HepG2 (cell line): ENCODE results near the gene XXYLT1. TPM values are rescaled to one million over a fixed set of nuclear protein-coding genes. Genes with fewer than 3 reads are reported as not detected.

Experiments used
- ATAC-seq: fragments of 200-7000 bp; cut with Tn5 transposase; 3 replicates; pipeline ENCODE4 v1.9.1; 2020; ENCODE audit warnings: mild to moderate bottlenecking, moderate library complexity
- BruUV-seq: library from RNA; stranded (reverse); fragments of 400-500 nt; replicated peaks from 2 replicates; lab custom pipeline; 2021; lab: Mats Ljungman, UMichigan
- CTCF ChIA-PET: fragments of 300-600 bp; formaldehyde crosslinking; extraction: SDS; loops from one replicate; lab custom pipeline; 2021; ENCODE audit warnings: low total read pairs, inconsistent platforms, low intra/inter-chr PET ratio; lab: Yijun Ruan, JAX
- POLR2A ChIA-PET: fragments of 350-600 bp; sonication (Branson Sonifier 250); formaldehyde crosslinking; loops from one replicate; lab custom pipeline; 2020; ENCODE audit warnings: antibody characterized with exemption, inconsistent platforms; lab: Yijun Ruan, JAX
- DNase-seq: peaks from one replicate; pipeline ENCODE4 v3.0.0-alpha.2; 2015; ENCODE audit warnings: low spot score
- FAIRE-seq: peaks from 3 replicates; lab custom pipeline; 2011; peaks lifted over from hg19 to GRCh38; lab: Jason Lieb, UNC
- H2AFZ ChIP-seq: one replicate; pipeline ENCODE4 v1.6.1; 2011; ENCODE audit warnings: low read length, inconsistent platforms
- H3K27ac ChIP-seq: fragments of 300-600 bp; 3 replicates; pipeline ENCODE4 v1.8.0; 2011; ENCODE audit warnings: mixed run types, mild to moderate bottlenecking, mixed read lengths, low read length, inconsistent platforms; ENCODE audit not compliant: insufficient read depth; ENCODE audit errors: extremely low read length
- H3K27me3 ChIP-seq, 2 experiments: fragments of 200-600 bp in 1 of 2; 2 replicates in 1 of 2; 3 replicates in 1 of 2; pipeline versions ENCODE4 v1.6.0 to v1.8.0; 2011; ENCODE audit warnings: low read length in 2 of 2, mild to moderate bottlenecking in 2 of 2, moderate library complexity in 2 of 2, inconsistent platforms in 1 of 2; ENCODE audit not compliant: insufficient read depth in 2 of 2, control insufficient read depth in 1 of 2
- H3K36me3 ChIP-seq, 2 experiments: fragments of 200-600 bp in 1 of 2; replicated peaks in 1 of 2; 2 replicates in 1 of 2; 3 replicates in 1 of 2; pipeline versions ENCODE4 v1.5.1 to v1.8.0; 2011; ENCODE audit warnings: low read length in 2 of 2, inconsistent platforms in 1 of 2; ENCODE audit not compliant: insufficient read depth in 2 of 2, control insufficient read depth in 1 of 2
- H3K4me1 ChIP-seq: 2 replicates; pipeline ENCODE4 v1.5.1; 2012; ENCODE audit warnings: low read length, inconsistent platforms; ENCODE audit not compliant: insufficient read depth
- H3K4me2 ChIP-seq: 2 replicates; pipeline ENCODE4 v1.6.0; 2011; ENCODE audit warnings: low read depth, low read length, inconsistent platforms
- H3K4me3 ChIP-seq, 3 experiments: fragments of 200-600 bp in 1 of 3; sonication (generic), shearing (Covaris generic) in 1 of 3; replicated peaks in 1 of 3; 2 replicates each; pipeline ENCODE4 v1.5.1; 2011 to 2016; ENCODE audit warnings: low read length in 3 of 3, inconsistent platforms in 2 of 3, low read depth in 2 of 3, mild to moderate bottlenecking in 2 of 3, control low read depth in 1 of 3, mixed read lengths in 1 of 3; ENCODE audit not compliant: insufficient read depth in 1 of 3
- H3K79me2 ChIP-seq: one replicate; pipeline ENCODE4 v1.6.1; 2011; ENCODE audit warnings: low read length, inconsistent platforms; ENCODE audit not compliant: insufficient read depth
- H3K9ac ChIP-seq: 2 replicates; pipeline ENCODE4 v1.6.0; 2011; ENCODE audit warnings: mild to moderate bottlenecking, low read depth, low read length, inconsistent platforms; ENCODE audit not compliant: insufficient read depth
- H3K9me3 ChIP-seq: 2 replicates; pipeline ENCODE4 v1.5.1; 2012; ENCODE audit warnings: mild to moderate bottlenecking, low read length
- H4K20me1 ChIP-seq: 2 replicates; pipeline ENCODE4 v1.6.0; 2011; ENCODE audit warnings: inconsistent platforms, mild to moderate bottlenecking, low read length, moderate library complexity; ENCODE audit not compliant: insufficient read depth
- HOXA5 ChIP-seq: sonication (generic); formaldehyde crosslinking; IDR thresholded peaks from 2 replicates; pipeline ENCODE4 v1.4.0; 2020; ENCODE audit warnings: missing genetic modification reagents
- KDM6A ChIP-seq: IDR thresholded peaks from 2 replicates; pipeline ENCODE4 v1.6.1; 2016; ENCODE audit warnings: low read depth
- MIER2 ChIP-seq: IDR thresholded peaks from 2 replicates; pipeline ENCODE4 v1.6.1; 2016; ENCODE audit warnings: missing biosample characterization, missing genetic modification reagents
- MYC ChIP-seq: sonication (generic); formaldehyde crosslinking; IDR thresholded peaks from 2 replicates; pipeline ENCODE4 v1.9.0; 2021; ENCODE audit warnings: missing genetic modification reagents, borderline replicate concordance
- MYNN ChIP-seq: sonication (generic); formaldehyde crosslinking; IDR thresholded peaks from 2 replicates; pipeline ENCODE4 v1.4.0; 2020; ENCODE audit warnings: mild to moderate bottlenecking, low read depth, missing genetic modification reagents
- PAF1 ChIP-seq: IDR thresholded peaks from 2 replicates; pipeline ENCODE4 v1.6.1; 2016; ENCODE audit warnings: missing genetic modification reagents, missing compliant biosample characterization
- SOX13 ChIP-seq, 3 experiments: fragments of 450-650 bp in 1 of 3; sonication (generic) in 1 of 3; formaldehyde crosslinking in 1 of 3; IDR thresholded peaks in 2 of 3; conservative IDR thresholded peaks in 1 of 3; 2 replicates each; pipeline versions ENCODE4 v1.5.0 to v1.6.1; 2016 to 2020; ENCODE audit warnings: antibody characterized with exemption in 1 of 3, mild to moderate bottlenecking in 1 of 3, missing compliant biosample characterization in 1 of 3, missing genetic modification reagents in 1 of 3, moderate library complexity in 1 of 3
- TBX3 ChIP-seq: fragments of 450-650 bp; IDR thresholded peaks from 2 replicates; pipeline ENCODE4 v1.6.1; 2017; ENCODE audit warnings: antibody characterized with exemption, mild to moderate bottlenecking, inconsistent platforms, borderline replicate concordance
- ZFX ChIP-seq: sonication (generic); formaldehyde crosslinking; IDR thresholded peaks from 2 replicates; pipeline ENCODE4 v1.4.0; 2020; ENCODE audit warnings: mild to moderate bottlenecking, low read depth, missing genetic modification reagents, moderate library complexity
- ZMYM4 ChIP-seq: sonication (generic); formaldehyde crosslinking; IDR thresholded peaks from 2 replicates; pipeline ENCODE4 v1.8.1; 2023; ENCODE audit warnings: mild to moderate bottlenecking, missing genetic modification reagents
- ZNF543 ChIP-seq: sonication (generic); formaldehyde crosslinking; IDR thresholded peaks from 2 replicates; pipeline ENCODE4 v1.4.0; 2020; ENCODE audit warnings: mild to moderate bottlenecking, missing genetic modification reagents
- ZNF629 ChIP-seq: sonication (generic); formaldehyde crosslinking; conservative IDR thresholded peaks from 2 replicates; pipeline ENCODE4 v1.5.0; 2020; ENCODE audit warnings: missing genetic modification reagents
- ZNF713 ChIP-seq: sonication (generic); formaldehyde crosslinking; IDR thresholded peaks from 2 replicates; pipeline ENCODE4 v1.4.0; 2020; ENCODE audit warnings: mild to moderate bottlenecking, missing genetic modification reagents
- ZNF879 ChIP-seq: sonication (generic); formaldehyde crosslinking; IDR thresholded peaks from 2 replicates; pipeline ENCODE4 v1.8.1; 2023; ENCODE audit warnings: missing genetic modification reagents
- ZSCAN29 ChIP-seq: sonication (generic); formaldehyde crosslinking; conservative IDR thresholded peaks from 2 replicates; pipeline ENCODE4 v1.4.0; 2020; ENCODE audit warnings: mild to moderate bottlenecking, missing genetic modification reagents
- WGBS: methylation state at CpG from one replicate; pipeline ENCODE4 v1.1.6; 2017; ENCODE audit warnings: low lambda C conversion rate; 5-methylcytosine and 5-hydroxymethylcytosine counted together
- in situ Hi-C: cut with HindIII; loops from 2 replicates; pipeline ENCODE4 v1.10.0; 2017; ENCODE audit warnings: low pct_unique_long_range_greater_than_20kb; ENCODE audit not compliant: extremely low pct_ligation_motif_present
- intact Hi-C: fragments of 100-400 bp; cut with micrococcal nuclease; formaldehyde crosslinking; loops from one replicate; pipeline ENCODE4 v1.10.0; 2022; ENCODE audit not compliant: unreplicated experiment
- polyA plus RNA-seq, 8 experiments: library from polyadenylated mRNA; depleted of rRNA in 3 of 8; stranded (reverse) in 7 of 8; unstranded in 1 of 8; fragments of >200 nt; fragmentation: Illumina TruSeq in 4 of 8; extraction: Trizol in 4 of 8; gene quantifications; 2 replicates each; pipeline versions ENCODE4 v1.2.1 to v1.2.3, GENCODE V29; 2011 to 2016; ENCODE audit warnings: low read depth in 4 of 8, missing spikeins in 1 of 8, mixed read lengths in 1 of 8; ENCODE audit not compliant: insufficient read depth in 1 of 8
- total RNA-seq, 5 experiments: library from RNA; depleted of rRNA; stranded (reverse); fragments of >200 nt; fragmentation: Illumina TruSeq; extraction: Trizol; gene quantifications; 2 replicates each; pipeline ENCODE4 v1.2.3, GENCODE V29; 2016; ENCODE audit warnings: low read depth in 1 of 5
- TF ChIP-seq, protein P1 (sequence below): sonication (generic); formaldehyde crosslinking; IDR thresholded peaks from 2 replicates; pipeline ENCODE4 v1.4.0; 2020; ENCODE audit warnings: mild to moderate bottlenecking, missing genetic modification reagents
- TF ChIP-seq, protein P2 (sequence below): sonication (generic); formaldehyde crosslinking; IDR thresholded peaks from 2 replicates; pipeline ENCODE4 v1.4.0; 2020; ENCODE audit warnings: missing genetic modification reagents
- TF ChIP-seq, protein P3 (sequence below): conservative IDR thresholded peaks from 2 replicates; pipeline ENCODE4 v1.6.1; 2018; ENCODE audit warnings: missing genetic modification reagents

The XXYLT1 gene
- total and polyA plus RNA-seq, 2 of the 13 experiments (the other 11 are each of a cell fraction or from before 2014, with no cell fraction given) = 17.7 to 19.0 TPM

DNA sequence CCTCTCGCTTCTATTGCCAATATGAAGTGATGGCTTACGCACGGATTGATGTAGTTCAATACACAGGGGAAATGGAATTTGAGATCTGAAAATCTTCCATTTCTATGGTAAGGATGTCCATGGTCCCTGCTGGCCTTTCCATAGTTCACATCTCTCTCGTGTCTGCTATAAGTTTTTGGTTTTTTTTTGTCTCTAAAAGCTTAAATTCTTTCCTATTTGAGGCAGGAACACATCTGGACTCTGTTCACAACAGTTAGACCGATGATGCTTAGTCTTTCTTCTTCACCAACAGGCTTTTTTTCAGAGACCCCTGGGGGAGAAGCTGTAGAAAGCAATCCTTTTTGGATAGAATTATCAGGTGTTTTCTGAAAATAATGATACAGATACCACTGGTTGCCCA lies 108.1 kb downstream of the XXYLT1 start:
- ChIA-PET CTCF (interaction anchor here (1.1 kb wide), 1 partner anchor 97 kb away, joined by 3 read pairs; no protein-coding TSS in a partner anchor), POLR2A (interaction anchor here (0.9 to 1.8 kb wide), 5 partner anchors 8 to 490 kb away, joined by 3 to 5 read pairs (median 4); partner anchors contain the start of gene LSG1)
- Histone ChIP-seq H3K4me2 (peak overlapping the region; percentile 41; the same call in 1 of the 2 replicates), H3K36me3 (no peaks in the 10 kb centered on the region), H3K9ac (no peak overlapping the region), H4K20me1 (no peaks in the 10 kb centered on the region), H3K4me1 (peaks cover 100% of the 10 kb centered on the region), H2AFZ (no peak overlapping the region), H3K27me3 (no peaks in the 10 kb centered on the region), H3K9me3 (no peaks in the 10 kb centered on the region), H3K79me2 (peaks cover 11% of the 10 kb centered on the region), H3K4me3 (no peak overlapping the region), H3K27ac (peak overlapping the region; percentile 100)
- no peak for DNase-seq
- FAIRE-seq = no peak
- no TSS peak for BruUV-seq
- 87% methylated on average over 5 of the region's 5 CpGs for WGBS
- in situ Hi-C loops (no loop called here), intact Hi-C loops (no loop called here)
- no peak for ATAC-seq
- TF ChIP-seq, protein P1, sequence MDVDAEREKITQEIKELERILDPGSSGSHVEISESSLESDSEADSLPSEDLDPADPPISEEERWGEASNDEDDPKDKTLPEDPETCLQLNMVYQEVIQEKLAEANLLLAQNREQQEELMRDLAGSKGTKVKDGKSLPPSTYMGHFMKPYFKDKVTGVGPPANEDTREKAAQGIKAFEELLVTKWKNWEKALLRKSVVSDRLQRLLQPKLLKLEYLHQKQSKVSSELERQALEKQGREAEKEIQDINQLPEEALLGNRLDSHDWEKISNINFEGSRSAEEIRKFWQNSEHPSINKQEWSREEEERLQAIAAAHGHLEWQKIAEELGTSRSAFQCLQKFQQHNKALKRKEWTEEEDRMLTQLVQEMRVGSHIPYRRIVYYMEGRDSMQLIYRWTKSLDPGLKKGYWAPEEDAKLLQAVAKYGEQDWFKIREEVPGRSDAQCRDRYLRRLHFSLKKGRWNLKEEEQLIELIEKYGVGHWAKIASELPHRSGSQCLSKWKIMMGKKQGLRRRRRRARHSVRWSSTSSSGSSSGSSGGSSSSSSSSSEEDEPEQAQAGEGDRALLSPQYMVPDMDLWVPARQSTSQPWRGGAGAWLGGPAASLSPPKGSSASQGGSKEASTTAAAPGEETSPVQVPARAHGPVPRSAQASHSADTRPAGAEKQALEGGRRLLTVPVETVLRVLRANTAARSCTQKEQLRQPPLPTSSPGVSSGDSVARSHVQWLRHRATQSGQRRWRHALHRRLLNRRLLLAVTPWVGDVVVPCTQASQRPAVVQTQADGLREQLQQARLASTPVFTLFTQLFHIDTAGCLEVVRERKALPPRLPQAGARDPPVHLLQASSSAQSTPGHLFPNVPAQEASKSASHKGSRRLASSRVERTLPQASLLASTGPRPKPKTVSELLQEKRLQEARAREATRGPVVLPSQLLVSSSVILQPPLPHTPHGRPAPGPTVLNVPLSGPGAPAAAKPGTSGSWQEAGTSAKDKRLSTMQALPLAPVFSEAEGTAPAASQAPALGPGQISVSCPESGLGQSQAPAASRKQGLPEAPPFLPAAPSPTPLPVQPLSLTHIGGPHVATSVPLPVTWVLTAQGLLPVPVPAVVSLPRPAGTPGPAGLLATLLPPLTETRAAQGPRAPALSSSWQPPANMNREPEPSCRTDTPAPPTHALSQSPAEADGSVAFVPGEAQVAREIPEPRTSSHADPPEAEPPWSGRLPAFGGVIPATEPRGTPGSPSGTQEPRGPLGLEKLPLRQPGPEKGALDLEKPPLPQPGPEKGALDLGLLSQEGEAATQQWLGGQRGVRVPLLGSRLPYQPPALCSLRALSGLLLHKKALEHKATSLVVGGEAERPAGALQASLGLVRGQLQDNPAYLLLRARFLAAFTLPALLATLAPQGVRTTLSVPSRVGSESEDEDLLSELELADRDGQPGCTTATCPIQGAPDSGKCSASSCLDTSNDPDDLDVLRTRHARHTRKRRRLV = no peak
- TF ChIP-seq KDM6A (CRISPR knock-in tag) (no peak), ZFX (CRISPR knock-in tag) (no peak), ZNF713 (CRISPR knock-in tag) (no peak), PAF1 (no peak), SOX13 (IDR thresholded peaks at IDR 0.05) (no peak), SOX13 (CRISPR knock-in tag; conservative IDR thresholded peaks at IDR 0.05 in 1 of 2, IDR thresholded peaks at IDR 0.05 in 1 of 2) (no peak), ZMYM4 (CRISPR knock-in tag) (no peak), MYNN (no peak), ZSCAN29 (CRISPR knock-in tag) (no peak), ZNF543 (CRISPR knock-in tag) (no peak), ZNF629 (CRISPR knock-in tag) (no peak), TBX3 (no peak), ZNF879 (CRISPR knock-in tag) (no peak), HOXA5 (CRISPR knock-in tag) (no peak), MIER2 (CRISPR knock-in tag) (no peak), MYC (CRISPR knock-in tag) (no peak)
- TF ChIP-seq, protein P2, sequence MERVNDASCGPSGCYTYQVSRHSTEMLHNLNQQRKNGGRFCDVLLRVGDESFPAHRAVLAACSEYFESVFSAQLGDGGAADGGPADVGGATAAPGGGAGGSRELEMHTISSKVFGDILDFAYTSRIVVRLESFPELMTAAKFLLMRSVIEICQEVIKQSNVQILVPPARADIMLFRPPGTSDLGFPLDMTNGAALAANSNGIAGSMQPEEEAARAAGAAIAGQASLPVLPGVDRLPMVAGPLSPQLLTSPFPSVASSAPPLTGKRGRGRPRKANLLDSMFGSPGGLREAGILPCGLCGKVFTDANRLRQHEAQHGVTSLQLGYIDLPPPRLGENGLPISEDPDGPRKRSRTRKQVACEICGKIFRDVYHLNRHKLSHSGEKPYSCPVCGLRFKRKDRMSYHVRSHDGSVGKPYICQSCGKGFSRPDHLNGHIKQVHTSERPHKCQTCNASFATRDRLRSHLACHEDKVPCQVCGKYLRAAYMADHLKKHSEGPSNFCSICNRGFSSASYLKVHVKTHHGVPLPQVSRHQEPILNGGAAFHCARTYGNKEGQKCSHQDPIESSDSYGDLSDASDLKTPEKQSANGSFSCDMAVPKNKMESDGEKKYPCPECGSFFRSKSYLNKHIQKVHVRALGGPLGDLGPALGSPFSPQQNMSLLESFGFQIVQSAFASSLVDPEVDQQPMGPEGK (CRISPR knock-in tag) = no peak
- TF ChIP-seq, protein P3, sequence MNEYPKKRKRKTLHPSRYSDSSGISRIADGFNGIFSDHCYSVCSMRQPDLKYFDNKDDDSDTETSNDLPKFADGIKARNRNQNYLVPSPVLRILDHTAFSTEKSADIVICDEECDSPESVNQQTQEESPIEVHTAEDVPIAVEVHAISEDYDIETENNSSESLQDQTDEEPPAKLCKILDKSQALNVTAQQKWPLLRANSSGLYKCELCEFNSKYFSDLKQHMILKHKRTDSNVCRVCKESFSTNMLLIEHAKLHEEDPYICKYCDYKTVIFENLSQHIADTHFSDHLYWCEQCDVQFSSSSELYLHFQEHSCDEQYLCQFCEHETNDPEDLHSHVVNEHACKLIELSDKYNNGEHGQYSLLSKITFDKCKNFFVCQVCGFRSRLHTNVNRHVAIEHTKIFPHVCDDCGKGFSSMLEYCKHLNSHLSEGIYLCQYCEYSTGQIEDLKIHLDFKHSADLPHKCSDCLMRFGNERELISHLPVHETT = no peak
